Trophoblast cell (in vitro differentiated cells and primary cell): ENCODE data around the gene CNTN4.
A peak's percentile ranks its signal among the peaks of the same experiment; 100 is the strongest.

Experiments
- DNase-seq, 2 donors: peaks; one replicate each; pipeline ENCODE4 v3.0.0-alpha.2; 2016
- H2AFZ ChIP-seq: 2 replicates; pipeline ENCODE4 v1.6.1; 2013; ENCODE audit warnings: low read length, moderate library complexity, mild to moderate bottlenecking; ENCODE audit not compliant: insufficient read depth, poor library complexity
- H2AK5ac ChIP-seq: 2 replicates; pipeline ENCODE4 v1.6.1; 2013; ENCODE audit warnings: mild to moderate bottlenecking, low read length
- H2BK120ac ChIP-seq: 2 replicates; pipeline ENCODE4 v1.6.1; 2013; ENCODE audit warnings: low read length, mild to moderate bottlenecking, moderate library complexity; ENCODE audit not compliant: insufficient read depth, poor library complexity
- H2BK12ac ChIP-seq: 2 replicates; pipeline ENCODE4 v1.6.1; 2013; ENCODE audit warnings: mild to moderate bottlenecking, low read length, moderate library complexity
- H2BK5ac ChIP-seq: 2 replicates; pipeline ENCODE4 v1.6.1; 2013; ENCODE audit warnings: low read length, low read depth, moderate library complexity, mild to moderate bottlenecking; ENCODE audit not compliant: poor library complexity
- H3K14ac ChIP-seq: 2 replicates; pipeline ENCODE4 v1.6.1; 2013; ENCODE audit warnings: mild to moderate bottlenecking, low read length
- H3K18ac ChIP-seq: 2 replicates; pipeline ENCODE4 v1.6.1; 2013; ENCODE audit warnings: mild to moderate bottlenecking, low read length
- H3K23ac ChIP-seq: 2 replicates; pipeline ENCODE4 v1.6.1; 2013; ENCODE audit warnings: low read length
- H3K27ac ChIP-seq: 2 replicates; pipeline ENCODE4 v1.5.1; 2013; ENCODE audit warnings: low read depth, mild to moderate bottlenecking, inconsistent platforms, low read length, moderate library complexity
- H3K27me3 ChIP-seq: 2 replicates; pipeline ENCODE4 v1.6.1; 2013; ENCODE audit warnings: inconsistent platforms, mild to moderate bottlenecking, low read length, moderate library complexity; ENCODE audit not compliant: insufficient read depth
- H3K36me3 ChIP-seq, 2 experiments: 1 replicate in 1 of 2; 2 replicates in 1 of 2; pipeline ENCODE4 v1.6.1; 2013; ENCODE audit warnings: low read length in 2 of 2, mild to moderate bottlenecking in 2 of 2, moderate library complexity in 1 of 2; ENCODE audit not compliant: insufficient read depth in 2 of 2, control insufficient read depth in 1 of 2
- H3K4ac ChIP-seq: 2 replicates; pipeline ENCODE4 v1.6.1; 2013; ENCODE audit warnings: low read depth, mild to moderate bottlenecking, low read length, moderate library complexity
- H3K4me1 ChIP-seq, 2 experiments: 1 replicate in 1 of 2; 2 replicates in 1 of 2; pipeline ENCODE4 v1.6.1; 2013; ENCODE audit warnings: low read length in 2 of 2, mild to moderate bottlenecking in 2 of 2, moderate library complexity in 1 of 2; ENCODE audit not compliant: insufficient read depth in 2 of 2, control insufficient read depth in 1 of 2
- H3K4me2 ChIP-seq: 2 replicates; pipeline ENCODE4 v1.6.1; 2013; ENCODE audit warnings: inconsistent platforms, mild to moderate bottlenecking, low read length, moderate library complexity
- H3K4me3 ChIP-seq: 2 replicates; pipeline ENCODE4 v1.5.1; 2013; ENCODE audit warnings: mild to moderate bottlenecking, low read depth, low read length, inconsistent platforms
- H3K79me1 ChIP-seq: one replicate; pipeline ENCODE4 v1.6.1; 2013; ENCODE audit warnings: low read length
- H3K79me2 ChIP-seq: 2 replicates; pipeline ENCODE4 v1.6.1; 2013; ENCODE audit warnings: low read length, mild to moderate bottlenecking; ENCODE audit not compliant: control insufficient read depth, insufficient read depth, poor library complexity
- H3K9ac ChIP-seq: 2 replicates; pipeline ENCODE4 v1.6.1; 2013; ENCODE audit warnings: mild to moderate bottlenecking, low read length
- H3K9me3 ChIP-seq: 2 replicates; pipeline ENCODE4 v1.6.1; 2013; ENCODE audit warnings: low read depth, mild to moderate bottlenecking, control low read depth, inconsistent platforms, low read length; ENCODE audit not compliant: insufficient read depth
- H4K12ac ChIP-seq: 2 replicates; pipeline ENCODE4 v1.6.1; 2013; ENCODE audit warnings: low read depth, mild to moderate bottlenecking, low read length, moderate library complexity
- H4K8ac ChIP-seq: 2 replicates; pipeline ENCODE4 v1.6.1; 2013; ENCODE audit warnings: low read depth, mild to moderate bottlenecking, low read length, moderate library complexity
- H4K91ac ChIP-seq: one replicate; pipeline ENCODE4 v1.6.1; 2013; ENCODE audit warnings: low read depth, mild to moderate bottlenecking, low read length, moderate library complexity
- WGBS: extraction: QIAGEN DNeasy Blood & Tissue Kit; methylation state at CpG from one replicate; pipeline ENCODE4 v1.1.7; 2013; ENCODE audit warnings: missing lambda C conversion rate; ENCODE audit not compliant: insufficient read length, insufficient coverage; ENCODE audit errors: extremely low coverage; 5-methylcytosine and 5-hydroxymethylcytosine counted together

The CNTN4 gene

GRCh38 chr3:2961576-2961975 lies 862.9 kb downstream of the CNTN4 start:
- H2BK5ac ChIP-seq, result no peak overlapping the region
- H4K12ac ChIP-seq, result no peak overlapping the region
- no peak for DNase-seq
- H2AFZ ChIP-seq, result no peak overlapping the region
- no peaks in the 10 kb centered on the region for H3K27me3 ChIP-seq
- H4K91ac ChIP-seq, result no peak overlapping the region
- peaks cover 0 to 2% of the 10 kb centered on the region in 2 experiments for H3K4me1 ChIP-seq
- H3K79me1 ChIP-seq, result peaks cover 3% of the 10 kb centered on the region
- no peak overlapping the region for H3K27ac ChIP-seq
- WGBS, result no CpG with 5 or more reads among the region's 1 CpG
- H2BK12ac ChIP-seq, result no peak overlapping the region
- H2AK5ac ChIP-seq, result no peak overlapping the region
- H3K4me3 ChIP-seq, result no peak overlapping the region
- H4K8ac ChIP-seq, result no peak overlapping the region
- no peak overlapping the region for H3K14ac ChIP-seq
- no peak overlapping the region for H3K23ac ChIP-seq
- H3K9me3 ChIP-seq, result no peaks in the 10 kb centered on the region
- H3K79me2 ChIP-seq, result no peaks in the 10 kb centered on the region
- no peak overlapping the region for H3K18ac ChIP-seq
- H3K36me3 ChIP-seq, result no peaks in the 10 kb centered on the region
- no peak overlapping the region for H3K4me2 ChIP-seq
- H2BK120ac ChIP-seq, result no peak overlapping the region
- H3K9ac ChIP-seq, result no peak overlapping the region
- no peak overlapping the region for H3K4ac ChIP-seq

GRCh38 chr3:2967871-2968270 lies 869.2 kb downstream of the CNTN4 start:
- peaks cover 0 to 3% of the 10 kb centered on the region in 2 experiments for H3K4me1 ChIP-seq
- no CpG with 5 or more reads among the region's 2 CpGs for WGBS
- no peak overlapping the region for H4K8ac ChIP-seq
- H3K9ac ChIP-seq, result no peak overlapping the region
- H3K79me2 ChIP-seq, result no peaks in the 10 kb centered on the region
- no peak overlapping the region for H4K12ac ChIP-seq
- no peaks in the 10 kb centered on the region for H3K9me3 ChIP-seq
- no peak overlapping the region for H3K18ac ChIP-seq
- H3K36me3 ChIP-seq, result no peaks in the 10 kb centered on the region
- H2AFZ ChIP-seq, result no peak overlapping the region
- peak overlapping the region; percentile 76 for H3K27ac ChIP-seq
- H3K4me3 ChIP-seq, result no peak overlapping the region
- H3K14ac ChIP-seq, result no peak overlapping the region
- H4K91ac ChIP-seq, result no peak overlapping the region
- H2AK5ac ChIP-seq, result no peak overlapping the region
- H2BK120ac ChIP-seq, result no peak overlapping the region
- peak; percentile 72 to 91 for DNase-seq
- peak overlapping the region; percentile 45 for H3K4me2 ChIP-seq
- no peaks in the 10 kb centered on the region for H3K27me3 ChIP-seq
- H2BK12ac ChIP-seq, result no peak overlapping the region
- H3K4ac ChIP-seq, result no peak overlapping the region
- H3K79me1 ChIP-seq, result peaks cover 8% of the 10 kb centered on the region
- H3K23ac ChIP-seq, result no peak overlapping the region
- no peak overlapping the region for H2BK5ac ChIP-seq

- H3K79me1 ChIP-seq, result peaks cover 8% of the 10 kb centered on the region
Observed at GRCh38 chr3:2968475-2968874, 869.8 kb downstream of the CNTN4 start.

GRCh38 chr3:2976212-2976611 lies 877.5 kb downstream of the CNTN4 start:
- no peak for DNase-seq
- H3K79me1 ChIP-seq, result no peaks in the 10 kb centered on the region
- H3K9me3 ChIP-seq, result no peaks in the 10 kb centered on the region
- H3K36me3 ChIP-seq, result no peaks in the 10 kb centered on the region
- no CpG with 5 or more reads among the region's 3 CpGs for WGBS
- H2BK12ac ChIP-seq, result no peak overlapping the region
- H3K14ac ChIP-seq, result no peak overlapping the region
- no peaks in the 10 kb centered on the region for H3K79me2 ChIP-seq
- no peak overlapping the region for H4K91ac ChIP-seq
- no peak overlapping the region for H4K12ac ChIP-seq
- no peak overlapping the region for H3K4me2 ChIP-seq
- H2BK5ac ChIP-seq, result no peak overlapping the region
- no peak overlapping the region for H3K18ac ChIP-seq
- H3K27me3 ChIP-seq, result no peaks in the 10 kb centered on the region
- H3K4me3 ChIP-seq, result no peak overlapping the region
- H2BK120ac ChIP-seq, result no peak overlapping the region
- no peak overlapping the region for H3K27ac ChIP-seq
- no peak overlapping the region for H2AK5ac ChIP-seq
- no peaks in the 10 kb centered on the region for H3K4me1 ChIP-seq
- no peak overlapping the region for H3K23ac ChIP-seq
- H2AFZ ChIP-seq, result no peak overlapping the region
- no peak overlapping the region for H4K8ac ChIP-seq
- no peak overlapping the region for H3K9ac ChIP-seq
- H3K4ac ChIP-seq, result no peak overlapping the region

More at GRCh38 chr3:2968475-2968874, 869.8 kb downstream of the CNTN4 start:
- H4K12ac ChIP-seq, result no peak overlapping the region
- no peak overlapping the region for H3K18ac ChIP-seq
- no peaks in the 10 kb centered on the region for H3K9me3 ChIP-seq
- no peak overlapping the region for H3K4me3 ChIP-seq
- H3K4ac ChIP-seq, result no peak overlapping the region
- DNase-seq, result no peak
- no peak overlapping the region for H3K9ac ChIP-seq
- no peak overlapping the region for H3K23ac ChIP-seq
- H3K79me2 ChIP-seq, result no peaks in the 10 kb centered on the region
- H4K91ac ChIP-seq, result no peak overlapping the region
- H2AFZ ChIP-seq, result no peak overlapping the region
- peak overlapping the region; percentile 54 for H2BK12ac ChIP-seq
- peak overlapping the region; percentile 76 for H3K27ac ChIP-seq
- H2AK5ac ChIP-seq, result peak overlapping the region; percentile 29
- peak overlapping the region; percentile 60 for H2BK5ac ChIP-seq
- no peak overlapping the region for H4K8ac ChIP-seq
- no peaks in the 10 kb centered on the region for H3K27me3 ChIP-seq
- H2BK120ac ChIP-seq, result no peak overlapping the region
- H3K4me2 ChIP-seq, result no peak overlapping the region
- peaks cover 0 to 3% of the 10 kb centered on the region in 2 experiments for H3K4me1 ChIP-seq
- no peaks in the 10 kb centered on the region for H3K36me3 ChIP-seq
- no peak overlapping the region for H3K14ac ChIP-seq
